H54 (cell line): ENCODE results near the gene GPR84.

ENCODE experiments used
- DNase-seq: peaks from one replicate; pipeline ENCODE4 v3.0.0; 2011; ENCODE audit warnings: low spot score, mixed read lengths; ENCODE audit not compliant: insufficient read length
- FAIRE-seq: peaks from 3 replicates; lab custom pipeline; 2011; peaks lifted over from hg19 to GRCh38; lab: Jason Lieb, UNC
- POLR2A ChIP-seq: IDR thresholded peaks from 2 replicates; pipeline ENCODE4 v1.6.1; 2011; ENCODE audit warnings: low read depth, mild to moderate bottlenecking, low read length

Gene GPR84

DNA sequence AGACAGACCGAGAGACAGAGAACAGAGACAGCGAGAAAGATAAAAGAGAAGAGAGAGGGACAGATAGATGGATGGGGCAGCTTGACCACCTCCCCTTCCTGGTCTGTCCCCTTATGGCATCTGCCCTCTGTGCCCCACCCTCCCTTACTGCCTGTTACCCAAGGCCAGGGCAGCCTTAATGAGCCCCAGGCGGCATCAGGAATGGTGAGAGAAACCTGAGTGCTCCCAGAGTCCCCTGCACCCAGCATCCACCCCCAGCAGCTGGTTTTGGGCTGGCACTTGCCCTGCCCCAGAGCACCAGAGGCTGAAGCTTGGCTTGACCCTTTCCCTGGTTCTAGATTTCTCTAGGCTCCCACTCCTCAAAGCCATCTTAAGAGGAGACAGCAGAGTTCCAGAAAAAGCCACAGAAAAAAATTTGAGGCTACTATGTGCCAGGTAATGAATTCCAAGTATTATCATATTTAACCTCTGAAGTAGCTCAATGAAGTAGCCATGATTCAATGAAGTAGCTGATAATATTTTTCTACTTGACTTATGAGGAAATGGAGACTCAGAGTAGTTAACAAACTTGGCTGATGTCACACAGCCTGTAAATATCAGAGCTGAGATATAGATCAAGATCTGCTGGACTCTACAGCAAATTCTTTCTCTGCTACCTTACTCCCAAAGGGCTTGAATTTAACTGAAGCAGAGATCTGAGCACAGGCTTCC is 22.3 kb upstream of the GPR84 start:
- FAIRE-seq (no peak), DNase-seq (no peak)
- no peak for TF ChIP-seq POLR2A

DNA sequence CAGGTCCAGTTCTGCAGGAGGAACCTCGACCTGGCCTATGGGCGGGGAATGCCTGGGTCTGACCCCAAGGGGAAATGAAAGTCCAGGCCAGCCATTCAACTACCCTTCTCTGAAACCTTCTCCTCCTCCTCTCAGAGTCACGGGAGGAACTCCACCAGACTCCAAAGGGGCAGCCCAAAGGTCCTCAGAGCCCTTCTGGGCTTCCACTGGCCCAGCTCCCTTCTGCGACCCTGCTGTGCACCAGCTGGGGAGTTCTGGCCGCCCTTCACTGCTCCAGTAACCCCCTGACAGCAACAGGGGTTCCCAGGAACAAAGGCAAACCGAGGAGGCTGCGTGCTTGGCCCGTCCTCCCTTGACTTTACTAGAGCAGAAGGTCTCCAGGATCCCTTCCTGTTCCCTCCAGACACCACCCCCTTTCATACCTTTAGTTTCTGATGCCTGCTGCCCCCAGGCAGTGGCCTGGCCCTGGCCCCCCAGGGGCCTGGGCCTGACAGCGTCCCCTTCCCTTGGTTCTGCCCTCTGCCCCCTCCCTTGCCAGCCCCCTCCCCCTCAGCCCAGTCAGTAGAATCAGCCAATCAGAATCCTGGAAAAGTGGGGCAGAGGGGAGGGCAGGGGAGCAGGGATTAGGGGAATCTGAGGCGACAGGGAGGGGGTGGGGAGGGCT is 21.1 kb upstream of the GPR84 start:
- DNase-seq (no peak), FAIRE-seq (no peak)
- no peak for TF ChIP-seq POLR2A

DNA sequence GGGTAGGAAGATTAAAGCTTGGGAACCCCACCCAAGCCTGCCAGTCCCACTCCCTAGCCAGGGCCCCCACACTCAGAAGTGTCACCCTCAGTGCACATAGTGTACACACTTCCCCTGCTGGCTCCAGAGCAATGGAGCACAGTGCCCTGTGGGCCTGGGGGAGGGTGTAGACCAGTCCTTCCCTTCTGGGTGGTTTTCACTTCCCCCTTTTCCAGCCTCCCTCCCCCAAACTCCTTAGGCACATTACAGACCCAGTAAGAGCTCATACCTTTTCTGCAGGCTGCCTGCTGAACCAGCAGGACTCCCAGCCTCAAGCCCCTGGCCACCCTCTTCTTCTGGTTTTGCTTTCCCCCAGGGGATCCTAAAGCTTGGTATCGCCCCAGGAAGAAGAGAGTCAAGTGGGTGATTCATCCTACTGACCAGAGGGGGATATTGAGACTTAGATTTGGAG is 20.3 kb upstream of the GPR84 start, which contains the start of gene ZNF385A:
ZNF385A (minus strand) TSS at position 143 of the 451 bp plus-strand sequence. CDS start 219 bp downstream, outside the sequence.
- FAIRE-seq (no peak), DNase-seq (no peak)
- no peak for TF ChIP-seq POLR2A

DNA sequence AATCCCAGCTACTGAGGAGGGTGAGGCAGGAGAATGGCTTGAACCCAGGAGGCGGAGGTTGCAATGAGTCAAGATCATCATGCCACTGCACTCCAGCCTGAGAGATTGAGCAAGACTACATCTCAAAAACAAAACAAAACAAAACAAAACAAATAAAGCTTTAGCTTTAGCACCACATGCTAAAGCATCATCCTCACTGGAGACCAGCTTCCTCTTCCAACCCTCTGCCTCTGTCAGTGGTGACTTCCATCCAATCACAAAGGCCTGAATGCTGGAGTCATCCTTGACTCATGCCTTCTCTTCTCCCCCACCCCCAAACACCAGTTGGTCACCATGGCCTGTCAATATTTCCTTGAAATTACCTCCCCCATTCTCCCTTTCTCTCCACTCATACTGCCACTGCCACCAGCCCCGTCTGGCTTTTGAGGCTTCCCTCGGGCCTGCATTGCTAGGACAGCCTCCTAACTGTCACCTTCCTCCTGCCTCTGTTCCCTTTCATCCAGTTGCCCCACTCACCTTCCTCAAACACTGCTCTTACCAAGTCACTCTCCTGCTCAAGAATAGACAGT is 18.8 kb upstream of the GPR84 start:
- TF ChIP-seq POLR2A, result no peak
- peak; percentile 96 for FAIRE-seq
- DNase-seq, result peak; percentile 81

DNA sequence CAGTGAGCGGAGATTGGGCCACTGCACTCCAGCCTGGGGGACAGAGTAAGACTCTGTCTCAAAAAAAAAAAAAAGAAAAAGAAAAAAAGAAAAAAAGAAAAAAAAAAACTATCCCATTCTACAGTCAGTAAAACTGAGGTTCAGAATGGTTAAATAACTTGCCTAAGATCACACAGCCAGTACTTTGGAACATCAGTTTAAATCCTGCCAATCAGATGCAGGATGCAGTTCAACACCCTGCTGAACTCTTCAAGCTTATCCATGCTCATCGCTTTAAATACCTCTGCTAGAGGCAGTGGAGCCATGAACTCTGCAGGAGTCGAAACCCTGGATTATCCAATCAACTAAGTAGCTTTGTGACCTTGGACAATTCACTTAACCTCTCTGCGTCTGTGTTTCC is 16.9 kb upstream of the GPR84 start:
- TF ChIP-seq POLR2A, result no peak
- DNase-seq (no peak), FAIRE-seq (no peak)

DNA sequence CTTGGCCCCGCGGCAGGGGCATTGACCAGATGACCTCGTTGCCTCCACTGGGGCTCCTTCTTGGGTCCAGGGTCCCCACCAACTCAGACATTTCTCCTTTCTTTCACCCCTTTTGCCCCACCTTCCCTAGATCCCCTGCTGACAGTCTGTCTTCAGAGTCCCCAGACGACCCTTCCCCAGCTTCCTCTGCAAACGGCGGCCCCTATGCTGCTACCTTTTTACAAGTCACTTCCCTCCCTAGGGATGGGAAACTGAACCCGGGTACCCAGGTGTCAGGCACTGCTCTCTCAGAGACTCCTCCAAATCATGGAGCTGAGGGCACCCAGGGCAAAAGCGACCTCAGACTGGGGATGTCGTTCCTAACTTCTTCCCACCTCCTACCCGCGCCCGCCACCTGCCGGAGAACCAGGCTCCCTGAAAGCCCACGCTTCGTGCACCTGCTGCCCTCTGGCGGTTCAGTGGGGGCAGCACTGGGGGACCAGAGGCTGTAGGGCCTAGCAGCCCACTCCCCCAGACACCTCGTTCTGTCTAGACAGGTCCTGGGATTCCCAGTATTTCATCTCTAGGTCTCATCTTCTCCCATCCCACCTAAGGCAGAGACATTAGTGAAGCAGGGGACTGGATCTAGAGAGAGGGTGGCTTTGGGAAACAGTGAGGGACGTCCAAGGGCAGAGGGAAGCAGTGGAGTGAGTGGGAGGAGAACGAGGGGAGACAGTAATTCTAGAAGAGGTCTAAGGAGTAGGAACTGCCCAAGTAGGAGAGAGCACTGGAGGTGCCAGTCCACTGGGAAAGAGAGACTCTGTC is 15.3 kb upstream of the GPR84 start:
- DNase-seq (peak; percentile 93), FAIRE-seq (no peak)
- TF ChIP-seq POLR2A, result no peak

DNA sequence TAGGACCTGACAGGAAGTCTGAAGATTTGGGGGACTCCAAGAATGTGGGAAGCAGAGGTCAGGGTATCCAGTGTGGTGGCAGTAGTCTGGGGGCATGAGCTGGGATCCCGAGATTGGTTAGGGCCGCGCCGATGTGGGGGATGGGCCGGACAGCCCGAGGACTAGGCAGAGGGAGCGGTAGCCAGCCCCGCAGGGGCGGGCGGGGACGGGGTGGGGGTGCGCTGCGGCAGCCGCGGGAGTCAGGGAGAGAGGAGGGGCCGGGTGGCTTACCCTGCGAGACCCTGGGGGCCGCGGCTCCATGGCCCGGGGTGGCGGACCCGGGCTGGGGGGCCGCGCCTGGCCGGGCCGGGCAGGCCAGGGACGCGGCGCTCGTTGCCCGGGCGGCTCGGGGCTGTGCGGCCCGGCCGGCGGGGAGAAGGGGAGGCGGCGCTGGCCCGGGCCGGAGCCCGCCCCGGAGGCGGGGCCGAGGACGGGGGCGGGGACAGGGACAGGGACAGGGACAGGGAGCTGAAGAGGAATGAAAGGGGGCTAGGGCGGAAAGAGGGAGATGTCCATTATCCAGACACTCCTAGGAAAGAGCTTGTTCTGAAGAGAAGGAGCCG is 14.6 kb upstream of the GPR84 start:
- TF ChIP-seq POLR2A, result 0 out of 2 replicates have a peak, but pooled peaks have one; percentile 22
- no peak for FAIRE-seq
- peak; percentile 64 for DNase-seq

DNA sequence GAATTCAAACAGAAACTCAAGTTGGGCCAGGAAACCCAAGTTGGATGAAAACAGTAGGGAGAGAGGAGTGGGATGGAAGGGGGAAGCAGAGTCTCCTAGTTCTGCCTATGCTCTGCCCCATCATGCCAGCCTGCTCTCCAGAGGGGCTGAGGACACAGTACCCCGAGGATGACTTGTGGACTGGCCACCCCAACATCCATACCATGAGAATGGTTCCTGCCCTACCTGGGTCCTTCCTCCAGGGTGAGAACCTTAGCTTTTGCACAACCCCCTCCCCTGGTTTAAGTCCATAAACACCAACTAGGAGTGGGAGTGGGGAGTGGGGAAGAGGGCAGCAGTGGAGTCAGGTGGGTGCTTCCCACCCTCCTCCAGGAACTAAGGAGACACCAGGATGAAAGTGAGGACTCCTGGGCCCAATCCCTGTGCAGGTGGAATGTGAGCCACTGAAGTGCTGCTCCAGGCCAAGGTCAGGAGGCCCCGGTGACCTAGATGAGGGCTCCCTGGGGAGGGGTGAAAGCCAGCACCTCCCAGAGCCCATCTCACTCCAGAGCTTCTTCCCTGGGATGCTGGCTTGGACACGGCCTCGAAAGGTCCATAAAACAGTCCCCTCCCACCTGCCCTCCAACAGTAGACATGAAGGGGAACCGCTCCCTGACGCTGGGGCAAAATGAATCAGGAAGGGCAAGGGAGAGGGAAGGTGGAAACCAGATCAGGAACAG is 13.7 kb upstream of the GPR84 start:
- FAIRE-seq (no peak), DNase-seq (no peak)
- TF ChIP-seq POLR2A, result no peak

DNA sequence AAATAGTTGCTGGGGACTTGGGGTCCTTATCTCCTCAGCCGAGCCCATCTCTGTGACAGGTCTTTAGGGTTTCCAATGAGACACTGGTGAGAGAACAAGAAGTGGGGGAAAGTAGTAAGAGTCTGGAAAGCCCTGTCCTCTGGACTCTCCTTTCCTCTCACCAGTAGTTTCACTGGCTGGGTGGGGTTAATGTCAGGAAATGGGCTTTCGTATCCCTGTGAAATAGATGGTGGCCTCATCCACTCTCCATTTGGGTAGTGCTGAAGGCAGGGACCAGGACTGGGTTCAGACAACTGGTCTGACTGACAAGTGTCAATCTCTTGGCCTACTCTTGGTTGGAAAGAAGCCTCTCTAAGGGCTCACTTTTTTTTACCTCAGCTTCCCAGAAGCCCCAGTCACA is 12.7 kb upstream of the GPR84 start:
- DNase-seq (no peak), FAIRE-seq (no peak)
- no peak for TF ChIP-seq POLR2A

DNA sequence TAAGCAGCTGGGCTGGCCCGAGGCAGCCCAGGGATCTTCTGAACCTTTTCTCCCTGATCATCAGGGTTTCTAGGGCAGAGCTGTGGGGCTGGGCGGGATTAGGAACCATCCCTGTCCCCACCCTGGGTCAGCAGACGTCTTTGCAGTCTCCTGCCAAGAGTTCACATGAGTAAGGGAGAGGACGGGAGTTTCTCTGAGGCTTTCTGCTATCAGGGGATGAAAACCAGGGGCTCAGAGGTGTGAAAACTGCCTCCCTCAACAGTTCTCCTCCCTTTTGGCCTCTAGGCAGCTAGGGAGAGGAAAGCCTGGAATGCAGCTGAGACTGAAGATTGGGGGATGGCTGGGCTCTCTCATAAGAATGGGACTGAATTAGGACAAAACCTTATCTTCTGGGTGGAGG is 12.3 kb upstream of the GPR84 start:
- DNase-seq, result no peak
- FAIRE-seq, result no peak
- TF ChIP-seq POLR2A, result no peak

DNA sequence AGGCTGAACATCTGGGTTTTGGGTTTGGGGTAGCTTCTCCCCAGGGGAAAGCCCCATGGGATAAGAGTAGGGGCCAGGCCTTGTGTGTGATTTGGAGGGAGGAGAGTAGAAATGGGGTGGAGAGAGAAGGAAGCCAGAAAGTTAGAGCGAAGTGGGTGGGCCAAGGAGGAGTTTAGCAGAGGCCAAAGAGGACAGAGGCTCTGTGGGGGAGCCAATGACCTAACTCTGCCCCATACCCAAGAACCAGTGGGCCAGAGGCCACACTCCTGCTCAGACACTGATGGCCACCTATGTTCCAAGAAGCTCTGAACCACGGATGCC is 10.9 kb upstream of the GPR84 start:
- DNase-seq, result no peak
- no peak for FAIRE-seq
- TF ChIP-seq POLR2A, result no peak

DNA sequence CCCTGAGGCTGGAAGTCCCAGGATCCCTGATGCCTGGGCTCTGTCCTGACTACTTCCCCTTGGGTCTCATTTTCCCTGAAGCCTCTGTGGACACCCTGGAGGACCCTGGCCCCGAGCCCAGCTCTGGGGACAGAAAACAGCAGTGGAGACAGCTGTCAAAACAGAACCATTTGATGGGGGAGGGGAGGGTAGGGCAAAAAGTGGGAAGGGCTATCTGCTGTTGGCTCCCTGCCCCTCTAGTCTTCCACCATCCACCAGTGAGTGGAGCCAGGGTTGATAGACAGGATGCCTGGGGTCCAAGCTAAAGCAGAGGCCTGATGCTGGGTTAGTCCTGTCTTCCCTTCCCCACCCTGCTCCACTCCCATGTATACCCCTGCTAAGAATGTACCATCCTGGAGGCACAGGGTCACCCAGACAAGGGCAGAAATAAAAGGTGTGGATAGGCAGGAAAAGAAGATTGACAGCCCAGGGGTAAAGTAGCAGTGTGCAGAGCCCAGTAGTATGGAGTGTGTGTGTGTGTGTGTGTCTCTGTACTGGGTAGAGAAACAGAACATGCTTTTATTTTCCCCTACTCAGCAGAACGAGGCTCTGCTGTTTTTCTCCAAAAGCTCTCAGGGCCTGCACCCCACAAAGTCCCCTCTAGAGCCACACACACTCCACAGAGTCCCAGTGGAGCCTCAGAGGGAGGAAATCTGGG is 10.4 kb upstream of the GPR84 start:
- FAIRE-seq (no peak), DNase-seq (no peak)
- TF ChIP-seq POLR2A, result no peak
